Activated naive CD8-positive, alpha-beta T cell treated with anti-CD3 and anti-CD28 coated beads, Interleukin-2, amount 50 U/mL, for 24 hours (primary cell): ENCODE data around the gene GPS1.

Source experiments
- ATAC-seq: fragments of 150-1000 bp; cut with Tn5 transposase; one replicate; pipeline ENCODE4 v1.10.0; 2021
- DNase-seq: peaks from one replicate; pipeline ENCODE4 v3.0.0; 2021
- H3K27ac Mint-ChIP-seq: one replicate; pipeline ENCODE4 v1.8.0; 2021; ENCODE audit warnings: mild to moderate bottlenecking, mixed read lengths
- H3K27me3 Mint-ChIP-seq: one replicate; pipeline ENCODE4 v1.8.0; 2021; ENCODE audit warnings: mixed read lengths
- H3K36me3 Mint-ChIP-seq: one replicate; pipeline ENCODE4 v1.8.0; 2021; ENCODE audit warnings: low read depth, mixed read lengths
- H3K4me1 Mint-ChIP-seq: one replicate; pipeline ENCODE4 v1.8.0; 2021; ENCODE audit warnings: mixed read lengths
- H3K4me3 Mint-ChIP-seq: one replicate; pipeline ENCODE4 v1.8.0; 2021; ENCODE audit warnings: mild to moderate bottlenecking, moderate library complexity, mixed read lengths
- H3K9me3 Mint-ChIP-seq: one replicate; pipeline ENCODE4 v1.8.0; 2021; ENCODE audit warnings: mixed read lengths

The GPS1 gene

GRCh38 chr17:82053556-82054263, 2.0 kb downstream of the GPS1 start:
- DNase-seq (no peak), ATAC-seq (no peak)
- Mint-ChIP-seq H3K9me3 (no peaks in the 10 kb centered on the region), H3K27ac (peak overlapping the region; percentile 39), H3K27me3 (no peaks in the 10 kb centered on the region), H3K36me3 (peaks cover 5% of the 10 kb centered on the region), H3K4me3 (peak overlapping the region; percentile 81), H3K4me1 (peaks cover 18% of the 10 kb centered on the region)

- ATAC-seq (no peak), DNase-seq (no peak)
- Mint-ChIP-seq H3K4me3 (no peak overlapping the region), H3K27me3 (no peaks in the 10 kb centered on the region), H3K27ac (no peak overlapping the region), H3K36me3 (peaks cover 5% of the 10 kb centered on the region), H3K4me1 (peaks cover 18% of the 10 kb centered on the region), H3K9me3 (no peaks in the 10 kb centered on the region)
Measured at GRCh38 chr17:82054351-82055022, 2.8 kb downstream of the GPS1 start.

- no peak for ATAC-seq
Measured at GRCh38 chr17:82055023-82055964, 3.6 kb downstream of the GPS1 start.

GRCh38 chr17:82055965-82056728, 4.4 kb downstream of the GPS1 start:
- Mint-ChIP-seq H3K27ac (no peak overlapping the region), H3K4me3 (no peak overlapping the region), H3K4me1 (peaks cover 11% of the 10 kb centered on the region), H3K36me3 (peaks cover 7% of the 10 kb centered on the region), H3K9me3 (no peaks in the 10 kb centered on the region), H3K27me3 (no peaks in the 10 kb centered on the region)
- ATAC-seq (no peak), DNase-seq (no peak)

More at GRCh38 chr17:82055023-82055964, 3.6 kb downstream of the GPS1 start:
- H3K36me3 Mint-ChIP-seq = peaks cover 7% of the 10 kb centered on the region
- H3K27me3 Mint-ChIP-seq = no peaks in the 10 kb centered on the region
- no peaks in the 10 kb centered on the region for H3K9me3 Mint-ChIP-seq
- no peak for DNase-seq
- H3K27ac Mint-ChIP-seq = no peak overlapping the region
- peaks cover 17% of the 10 kb centered on the region for H3K4me1 Mint-ChIP-seq
- no peak overlapping the region for H3K4me3 Mint-ChIP-seq

- peaks cover 7% of the 10 kb centered on the region for H3K36me3 Mint-ChIP-seq
- H3K27me3 Mint-ChIP-seq = no peaks in the 10 kb centered on the region
- H3K27ac Mint-ChIP-seq = no peak overlapping the region
- DNase-seq (no peak), ATAC-seq (no peak)
- H3K4me3 Mint-ChIP-seq = no peak overlapping the region
- H3K9me3 Mint-ChIP-seq = no peaks in the 10 kb centered on the region
- peaks cover 11% of the 10 kb centered on the region for H3K4me1 Mint-ChIP-seq
Measured at GRCh38 chr17:82056729-82057621, 5.3 kb downstream of the GPS1 start.

GRCh38 chr17:82058230-82058854, 6.6 kb downstream of the GPS1 start:
- H3K36me3 Mint-ChIP-seq = peaks cover 7% of the 10 kb centered on the region
- no peak overlapping the region for H3K27ac Mint-ChIP-seq

GRCh38 chr17:82058855-82059249, 7.2 kb downstream of the GPS1 start:
- no peak overlapping the region for H3K27ac Mint-ChIP-seq
- peaks cover 7% of the 10 kb centered on the region for H3K36me3 Mint-ChIP-seq
- ATAC-seq (no peak), DNase-seq (no peak)
- H3K9me3 Mint-ChIP-seq = no peaks in the 10 kb centered on the region
- no peak overlapping the region for H3K4me3 Mint-ChIP-seq
- no peaks in the 10 kb centered on the region for H3K27me3 Mint-ChIP-seq
- H3K4me1 Mint-ChIP-seq = peaks cover under 1% of the 10 kb centered on the region

More at GRCh38 chr17:82058230-82058854, 6.6 kb downstream of the GPS1 start:
- H3K4me1 Mint-ChIP-seq = peaks cover 5% of the 10 kb centered on the region
- H3K27me3 Mint-ChIP-seq = no peaks in the 10 kb centered on the region
- no peaks in the 10 kb centered on the region for H3K9me3 Mint-ChIP-seq
- no peak for DNase-seq
- no peak for ATAC-seq
- H3K4me3 Mint-ChIP-seq = no peak overlapping the region

GRCh38 chr17:82059272-82060000, 7.7 kb downstream of the GPS1 start:
- ATAC-seq = no peak
- Mint-ChIP-seq H3K9me3 (no peaks in the 10 kb centered on the region), H3K27me3 (no peaks in the 10 kb centered on the region), H3K4me3 (no peak overlapping the region), H3K36me3 (peaks cover 7% of the 10 kb centered on the region), H3K27ac (no peak overlapping the region), H3K4me1 (peaks cover 6% of the 10 kb centered on the region)
- no peak for DNase-seq

GRCh38 chr17:82060001-82060380, 8.3 kb downstream of the GPS1 start:
- ATAC-seq (no peak), DNase-seq (no peak)
- Mint-ChIP-seq H3K36me3 (peaks cover 7% of the 10 kb centered on the region), H3K4me3 (no peak overlapping the region), H3K4me1 (peaks cover 7% of the 10 kb centered on the region), H3K27ac (no peak overlapping the region), H3K9me3 (no peaks in the 10 kb centered on the region), H3K27me3 (no peaks in the 10 kb centered on the region)

- H3K4me3 Mint-ChIP-seq = no peak overlapping the region
- DNase-seq (no peak), ATAC-seq (no peak)
- peaks cover 7% of the 10 kb centered on the region for H3K36me3 Mint-ChIP-seq
- H3K27me3 Mint-ChIP-seq = no peaks in the 10 kb centered on the region
- H3K27ac Mint-ChIP-seq = no peak overlapping the region
- peaks cover 7% of the 10 kb centered on the region for H3K4me1 Mint-ChIP-seq
- no peaks in the 10 kb centered on the region for H3K9me3 Mint-ChIP-seq
Measured at GRCh38 chr17:82060614-82061013, 8.9 kb downstream of the GPS1 start.

GRCh38 chr17:82061047-82061925, 9.6 kb downstream of the GPS1 start:
- Mint-ChIP-seq H3K4me3 (no peak overlapping the region), H3K4me1 (peaks cover 11% of the 10 kb centered on the region), H3K36me3 (peaks cover 5% of the 10 kb centered on the region), H3K9me3 (no peaks in the 10 kb centered on the region), H3K27ac (no peak overlapping the region), H3K27me3 (no peaks in the 10 kb centered on the region)
- ATAC-seq = no peak
- no peak for DNase-seq
